ENCODE data around the gene CNTF.
A peak's percentile ranks its signal among the peaks of the same experiment; 100 is the strongest.
"Not testable (repeated sequence)": the region's sequence is repeated elsewhere in the genome, so short reads cannot be mapped to it uniquely, and the experiment has no call there.

Gene CNTF

GRCh38 chr11:58622344-58622743 lies at the start of gene CNTF:
TSS of gene CNTF (plus strand) at chr11:58622665. CDS start at chr11:58622753, 88 bp downstream.
- ATAC-seq: peak; percentile 45
- TF ChIP-seq POU6F1 (CRISPR knock-in tag; IDR thresholded peaks at IDR 0.05; ENCODE audit: borderline replicate concordance, low read depth) (no peak), ISL1 (CRISPR knock-in tag; IDR thresholded peaks at IDR 0.05) (0 out of 2 replicates have a peak, but pooled peaks have one; percentile 10)

- not testable (repeated sequence) for ATAC-seq
These were observed 49.6 kb upstream of the CNTF start for GRCh38 chr11:58572906-58573305.

- peak; percentile 8; the same call in 2 of the 3 replicates for ATAC-seq
- TF ChIP-seq OSR1 (CRISPR knock-in tag; IDR thresholded peaks at IDR 0.05) (no peak), POU6F1 (CRISPR knock-in tag; IDR thresholded peaks at IDR 0.05; ENCODE audit: borderline replicate concordance, low read depth) (peak; percentile 43; the same call in 1 of the 2 replicates)
These were observed 48.9 kb upstream of the CNTF start for GRCh38 chr11:58573451-58574104.

- ATAC-seq: no peak
These were observed 47.6 kb upstream of the CNTF start for GRCh38 chr11:58574881-58575280.

More at GRCh38 chr11:58574881-58575280, 47.6 kb upstream of the CNTF start:
- TF ChIP-seq ISL1 (CRISPR knock-in tag; IDR thresholded peaks at IDR 0.05) (no peak), TCF4 (CRISPR knock-in tag; IDR thresholded peaks at IDR 0.05; ENCODE audit: borderline replicate concordance) (no peak), BACH2 (CRISPR knock-in tag; IDR thresholded peaks at IDR 0.05; ENCODE audit: borderline replicate concordance) (no peak), PPARA (CRISPR knock-in tag; IDR thresholded peaks at IDR 0.05; ENCODE audit: borderline replicate concordance) (no peak), ZNF565 (CRISPR knock-in tag; conservative IDR thresholded peaks at IDR 0.05; ENCODE audit: low read depth) (no peak), CSDC2 (CRISPR knock-in tag; IDR thresholded peaks at IDR 0.05) (no peak), CSRNP3 (CRISPR knock-in tag; IDR thresholded peaks at IDR 0.05) (no peak), ESRRG (CRISPR knock-in tag; IDR thresholded peaks at IDR 0.05) (no peak), PATZ1 (CRISPR knock-in tag; IDR thresholded peaks at IDR 0.05; ENCODE audit: borderline replicate concordance) (no peak), OSR1 (CRISPR knock-in tag; IDR thresholded peaks at IDR 0.05) (no peak), POU6F1 (CRISPR knock-in tag; IDR thresholded peaks at IDR 0.05; ENCODE audit: borderline replicate concordance, low read depth) (no peak), TOX (CRISPR knock-in tag; IDR thresholded peaks at IDR 0.05; ENCODE audit: borderline replicate concordance) (no peak)
